ENCODE measurements around the gene NFATC2. TPM values are rescaled to one million over a fixed set of nuclear protein-coding genes. Genes with fewer than 3 reads are reported as not detected.

Gene NFATC2
- total and polyA plus RNA-seq, 2 of the 8 experiments (the other 6 are each of a cell fraction or from before 2014, with no cell fraction given) = 0.27 to 0.91 TPM

DNA sequence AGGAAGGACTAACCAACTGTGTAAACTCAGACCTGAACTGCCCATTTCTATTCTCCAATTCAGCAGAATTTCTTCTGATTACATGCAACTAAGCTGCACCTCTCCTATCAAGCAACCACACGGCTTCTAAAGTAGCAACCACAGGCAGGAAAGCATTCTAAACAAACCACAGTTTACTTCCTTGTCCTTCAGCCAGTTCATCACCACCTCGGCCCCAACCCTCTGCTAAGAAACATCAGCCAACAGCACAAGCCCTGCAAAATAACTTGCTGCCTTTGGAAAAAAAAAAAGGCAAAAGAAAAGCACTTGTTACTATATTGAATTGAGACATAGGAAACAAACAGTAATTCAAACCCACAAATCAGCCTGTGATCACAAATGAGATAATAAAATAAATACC lies 140.3 kb downstream of the NFATC2 start:
- Histone ChIP-seq H2BK120ac (replicated peaks; ENCODE audit: low read depth, low read length) (no peak overlapping the region), H2BK20ac (ENCODE audit: low read length) (no peak overlapping the region), H3K4ac (replicated peaks; ENCODE audit: insufficient read length, low read depth, low read length) (no peak overlapping the region), H4K8ac (ENCODE audit: extremely low read depth, insufficient read depth, low read length) (no peak overlapping the region), H3K18ac (ENCODE audit: extremely low read depth, low read length) (no peak overlapping the region), H3K23me2 (ENCODE audit: low read depth, low read length) (no peaks in the 10 kb centered on the region), H2AK5ac (ENCODE audit: low read depth, low read length) (no peak overlapping the region), H4K91ac (replicated peaks; ENCODE audit: insufficient read length, low read length) (no peak overlapping the region), H3K79me1 (ENCODE audit: low read depth, low read length) (no peaks in the 10 kb centered on the region), H3K36me3 (ENCODE audit: control insufficient read depth in 2 of 4, insufficient read depth in 4 of 4, low read length in 3 of 4) (no peaks in the 10 kb centered on the region), H2AFZ (ENCODE audit: low read length) (no peak overlapping the region), H3K27me3 (replicated peaks in 1 of 4; ENCODE audit: control insufficient read depth in 3 of 4, extremely low read depth in 1 of 4, insufficient read depth in 3 of 4, low read length in 3 of 4) (no peaks in the 10 kb centered on the region), H3K4me1 (replicated peaks in 1 of 4; ENCODE audit: control insufficient read depth in 3 of 4, insufficient read depth in 4 of 4, low read length in 3 of 4) (peaks cover 0 to 8% (median 3%) of the 10 kb centered on the region in 4 experiments; a peak in 4 of 7 replicates), H3K56ac (replicated peaks; ENCODE audit: insufficient read length, low read depth, low read length) (no peak overlapping the region), H2BK5ac (ENCODE audit: low read depth, low read length) (no peak overlapping the region), H3K23ac (ENCODE audit: insufficient read length) (no peak overlapping the region), H2BK15ac (ENCODE audit: low read length) (no peak overlapping the region), H3K4me2 (ENCODE audit: insufficient read depth in 1 of 2, low read depth in 2 of 2, low read length in 2 of 2) (no peak overlapping the region), H3K4me3 (ENCODE audit: extremely low read depth in 1 of 4, insufficient read depth in 2 of 4, low read depth in 3 of 4, low read length in 4 of 4) (no peak overlapping the region), H4K5ac (ENCODE audit: insufficient read length, low read depth, low read length) (no peak overlapping the region), H3K9me3 (ENCODE audit: insufficient read depth in 2 of 2, low read depth in 1 of 2, low read length in 1 of 2) (no peaks in the 10 kb centered on the region), H3K27ac (ENCODE audit: low read depth, low read length) (no peak overlapping the region), H2BK12ac (ENCODE audit: low read depth, low read length) (no peak overlapping the region), H4K20me1 (replicated peaks in 1 of 2; ENCODE audit: control insufficient read depth in 1 of 2, insufficient read depth in 2 of 2, low read length in 2 of 2) (no peaks in the 10 kb centered on the region), H3K79me2 (ENCODE audit: control insufficient read depth in 1 of 2, insufficient read depth in 2 of 2, low read length in 2 of 2) (no peaks in the 10 kb centered on the region), H3K9ac (replicated peaks in 1 of 4; ENCODE audit: extremely low read depth in 1 of 4, low read depth in 3 of 4, low read length in 3 of 4) (no peak overlapping the region), H3K14ac (ENCODE audit: insufficient read length) (no peak overlapping the region)
- TF ChIP-seq EP300 (IDR thresholded peaks at IDR 0.05; ENCODE audit: borderline replicate concordance in 1 of 2, low read depth in 2 of 2, low read length in 2 of 2) (no peak), SIN3A (conservative IDR thresholded peaks at IDR 0.05 in 1 of 2, IDR thresholded peaks at IDR 0.05 in 1 of 2; ENCODE audit: low read depth in 1 of 2, low read length in 2 of 2) (no peak), CBX8 (IDR thresholded peaks at IDR 0.05; ENCODE audit: borderline replicate concordance, low read depth, low read length) (no peak), POU5F1 (IDR thresholded peaks at IDR 0.05; ENCODE audit: low read depth, low read length) (no peak), PHF8 (conservative IDR thresholded peaks at IDR 0.05; ENCODE audit: low read depth, low read length) (no peak), RNF2 (IDR thresholded peaks at IDR 0.05; ENCODE audit: borderline replicate concordance, low read depth, low read length, missing control alignments, poor library complexity, severe bottlenecking) (no peak)
- TF ChIP-seq, protein P1, sequence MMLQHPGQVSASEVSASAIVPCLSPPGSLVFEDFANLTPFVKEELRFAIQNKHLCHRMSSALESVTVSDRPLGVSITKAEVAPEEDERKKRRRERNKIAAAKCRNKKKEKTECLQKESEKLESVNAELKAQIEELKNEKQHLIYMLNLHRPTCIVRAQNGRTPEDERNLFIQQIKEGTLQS (IDR thresholded peaks at IDR 0.05; ENCODE audit: insufficient read depth, low read depth, low read length) = no peak
- CTCF ChIA-PET (ENCODE audit: partially characterized antibody) = no interaction called here
- POLR2A ChIA-PET (ENCODE audit: partially characterized antibody) = no interaction called here
- 81% methylated on average over 2 of the region's 2 CpGs; no CpG with 5 or more reads in 1 of the 2 experiments for WGBS, 2 experiments (ENCODE audit: extremely low coverage in 1 of 2, insufficient coverage in 1 of 2, insufficient read length in 1 of 2, insufficient replicate concordance in 2 of 2, low coverage in 1 of 2, low lambda C conversion rate in 2 of 2, missing lambda C conversion rate in 1 of 2)
- FAIRE-seq = no peak
- no peak for DNase-seq (ENCODE audit: low read depth in 1 of 2, low spot score in 2 of 2)
